Activated T-cell treated with anti-CD3 and anti-CD28 coated beads for 24 hours (primary cell): ENCODE data around the gene FBLL1.
"Not testable (repeated sequence)": the region's sequence is repeated elsewhere in the genome, so short reads cannot be mapped to it uniquely, and the experiment has no call there.

Experiments
- DNase-seq: peaks from one replicate; pipeline ENCODE4 v3.0.0-alpha.2; 2020; ENCODE audit warnings: low read depth

FBLL1 gene

DNA sequence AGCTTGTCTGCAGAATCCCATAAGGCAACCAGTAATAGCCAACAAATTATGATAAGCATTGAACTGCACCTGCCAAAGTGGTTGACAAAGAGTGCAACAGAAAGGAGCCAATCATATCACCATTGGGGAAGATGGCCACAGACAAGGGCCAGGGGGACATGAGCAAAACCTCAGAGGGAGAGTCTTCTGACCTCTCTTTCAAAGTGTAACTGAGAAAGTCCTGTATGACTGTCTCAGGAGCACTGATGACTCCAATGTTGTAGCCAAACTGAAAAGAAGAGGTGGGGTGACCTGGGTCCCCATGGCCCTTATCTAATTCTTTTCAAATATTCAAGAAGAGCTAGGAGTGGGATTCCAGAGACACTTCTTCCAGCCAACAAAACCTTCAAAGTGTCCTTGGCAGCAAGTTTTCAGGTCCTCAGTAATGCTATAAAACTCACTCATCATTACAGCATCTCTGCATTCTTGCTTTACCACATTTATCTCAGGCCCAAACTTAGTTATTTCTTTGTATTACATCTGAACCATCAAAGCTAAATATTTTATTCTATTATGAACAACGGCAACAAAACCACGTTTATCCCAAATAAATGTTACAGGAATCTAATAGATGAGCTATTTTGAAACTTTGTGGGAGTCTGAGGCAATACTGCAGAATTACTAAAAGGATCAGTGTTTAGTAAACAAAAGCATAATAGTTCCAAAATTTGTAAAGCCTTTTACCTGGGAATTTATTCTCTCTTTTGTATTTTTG, 24.4 kb downstream of the FBLL1 start:
- no peak for DNase-seq

DNA sequence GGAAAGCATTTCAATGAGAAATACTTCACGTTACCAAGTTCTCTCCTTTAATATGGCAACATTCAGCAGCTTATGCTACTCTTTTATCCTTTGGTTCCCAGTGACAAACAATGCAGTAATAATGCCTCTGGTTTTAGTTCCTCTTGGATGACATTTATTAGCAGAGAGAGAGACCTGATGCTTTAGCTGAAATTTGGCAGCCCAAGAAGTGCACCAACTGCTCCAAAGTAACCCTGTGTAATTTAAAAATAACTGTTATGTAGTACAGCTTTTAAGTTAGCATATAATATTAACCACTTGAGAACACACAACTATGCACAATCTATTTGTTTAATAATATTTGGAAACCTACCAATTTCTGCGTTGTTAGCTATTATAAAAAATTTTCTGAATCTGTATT, 28.3 kb downstream of the FBLL1 start:
- no peak for DNase-seq

DNA sequence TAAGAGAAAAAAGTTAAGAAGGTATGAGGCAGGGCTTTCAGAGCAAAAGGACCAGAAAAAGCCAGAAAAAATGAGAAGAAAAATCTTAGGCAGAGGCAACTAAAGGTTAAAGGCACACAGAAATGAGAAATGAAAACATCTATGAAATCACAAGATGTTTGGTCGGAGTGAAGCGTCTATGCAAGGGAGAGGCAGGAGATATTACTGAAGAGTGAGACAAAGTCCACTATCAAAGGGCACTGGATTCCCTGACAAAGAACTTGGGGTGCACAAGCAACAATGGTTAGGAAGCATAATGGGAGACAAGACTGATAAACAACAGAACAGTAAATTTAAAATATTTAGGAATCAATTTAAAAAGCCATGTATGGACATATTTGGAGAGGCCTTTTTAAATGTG, 33.2 kb downstream of the FBLL1 start:
- no peak for DNase-seq

DNA sequence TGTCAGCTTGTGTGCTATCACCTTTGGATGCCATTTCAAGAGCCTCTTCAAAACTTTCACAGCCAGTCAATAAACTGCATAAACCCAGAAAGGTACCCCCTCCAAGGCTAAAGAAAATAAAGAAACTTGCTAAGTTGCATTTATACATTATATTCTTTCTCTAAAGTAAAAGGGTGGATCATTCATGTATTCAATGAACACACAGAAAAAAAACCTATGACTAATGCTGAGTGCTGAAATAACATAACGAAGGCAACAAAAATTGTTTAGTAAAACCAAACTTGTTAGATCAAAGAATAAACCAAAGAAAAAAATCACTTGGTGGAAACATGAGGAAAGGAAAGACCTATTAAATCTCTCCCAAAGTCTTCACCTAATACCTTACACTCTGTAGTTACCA, 34.9 kb downstream of the FBLL1 start:
- DNase-seq, result no peak

DNA sequence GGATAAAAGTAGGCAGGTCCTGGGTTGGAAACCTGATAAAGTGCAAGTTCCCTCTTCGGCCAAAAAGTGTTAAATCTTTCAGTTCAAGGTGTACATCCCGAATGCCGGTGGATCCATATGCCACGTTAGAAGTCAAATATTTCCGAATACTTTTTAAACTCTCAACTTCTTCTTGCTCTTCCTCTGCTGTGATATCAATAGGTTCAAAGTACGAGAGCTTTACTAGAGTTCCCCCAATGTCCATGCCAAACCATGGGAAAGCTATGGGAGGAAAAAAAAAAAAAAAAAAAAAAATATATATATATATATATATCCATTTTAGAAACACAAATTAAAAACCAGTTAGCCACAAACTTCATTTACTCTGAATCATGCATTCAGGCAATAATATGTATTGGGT, 39.6 kb downstream of the FBLL1 start:
- DNase-seq, result no peak

DNA sequence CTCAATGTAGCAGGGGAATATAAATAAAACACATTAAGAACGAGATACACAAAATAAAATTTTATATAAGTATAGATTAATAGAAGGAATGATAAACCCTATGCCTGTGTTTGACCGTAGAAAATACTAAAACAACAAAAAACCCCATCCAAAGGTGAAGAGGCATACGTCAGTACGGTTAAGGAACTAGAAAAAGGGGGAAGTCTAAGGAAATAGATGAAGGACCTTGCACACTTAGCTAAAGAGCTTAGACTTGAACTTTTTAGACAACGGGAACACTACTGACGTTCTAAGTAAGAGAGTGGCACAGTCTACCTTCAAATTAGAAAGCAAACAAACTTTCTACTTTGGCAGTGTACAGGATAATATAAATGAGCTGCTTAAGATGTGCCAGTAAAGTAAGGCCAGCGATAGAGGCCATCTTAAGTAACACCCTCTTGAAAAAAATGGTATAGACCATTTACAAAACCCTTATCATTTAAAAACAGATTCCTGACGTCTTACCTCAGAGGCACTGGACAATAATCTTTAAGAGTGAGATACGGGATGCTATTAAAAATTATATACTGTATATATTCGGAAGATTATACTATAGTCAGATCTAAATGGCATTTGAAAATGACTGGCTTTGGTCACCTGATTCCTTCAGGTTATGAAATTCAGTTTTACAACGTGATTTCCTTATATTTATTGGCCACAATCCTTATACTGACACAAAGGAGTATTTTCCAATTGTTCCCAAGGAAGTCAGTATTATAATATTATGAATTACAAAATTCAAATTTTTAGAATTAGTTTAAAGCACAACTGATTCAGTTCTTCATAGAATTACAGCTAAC, 41.6 kb downstream of the FBLL1 start:
- no peak for DNase-seq

DNA sequence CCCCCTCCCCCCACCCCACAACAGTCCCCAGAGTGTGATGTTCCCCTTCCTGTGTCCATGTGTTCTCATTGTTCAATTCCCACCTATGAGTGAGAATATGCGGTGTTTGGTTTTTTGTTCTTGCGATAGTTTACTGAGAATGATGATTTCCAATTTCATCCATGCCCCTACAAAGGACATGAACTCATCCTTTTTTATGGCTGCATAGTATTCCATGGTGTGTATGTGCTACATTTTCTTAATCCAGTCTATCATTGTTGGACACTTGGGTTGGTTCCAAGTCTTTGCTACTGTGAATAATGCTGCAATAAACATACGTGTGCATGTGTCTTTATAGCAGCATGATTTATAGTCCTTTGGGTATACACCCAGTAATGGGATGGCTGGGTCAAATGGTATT, 44.6 kb downstream of the FBLL1 start:
- not testable (repeated sequence) for DNase-seq

DNA sequence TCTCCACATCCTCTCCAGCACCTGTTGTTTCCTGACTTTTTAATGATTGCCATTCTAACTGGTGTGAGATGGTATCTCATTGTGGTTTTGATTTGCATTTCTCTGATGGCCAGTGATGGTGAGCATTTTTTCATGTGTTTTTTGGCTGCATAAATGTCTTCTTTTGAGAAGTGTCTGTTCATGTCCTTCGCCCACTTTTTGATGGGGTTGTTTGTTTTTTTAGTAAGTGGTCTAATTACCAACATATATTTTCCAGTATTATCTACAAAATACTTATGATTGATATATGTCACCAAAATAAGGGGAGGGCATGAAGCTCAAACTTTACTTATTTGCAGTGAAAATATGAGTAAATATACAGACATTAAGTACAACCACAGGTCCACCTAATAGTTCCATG, 45.1 kb downstream of the FBLL1 start:
- DNase-seq, result not testable (repeated sequence)

DNA sequence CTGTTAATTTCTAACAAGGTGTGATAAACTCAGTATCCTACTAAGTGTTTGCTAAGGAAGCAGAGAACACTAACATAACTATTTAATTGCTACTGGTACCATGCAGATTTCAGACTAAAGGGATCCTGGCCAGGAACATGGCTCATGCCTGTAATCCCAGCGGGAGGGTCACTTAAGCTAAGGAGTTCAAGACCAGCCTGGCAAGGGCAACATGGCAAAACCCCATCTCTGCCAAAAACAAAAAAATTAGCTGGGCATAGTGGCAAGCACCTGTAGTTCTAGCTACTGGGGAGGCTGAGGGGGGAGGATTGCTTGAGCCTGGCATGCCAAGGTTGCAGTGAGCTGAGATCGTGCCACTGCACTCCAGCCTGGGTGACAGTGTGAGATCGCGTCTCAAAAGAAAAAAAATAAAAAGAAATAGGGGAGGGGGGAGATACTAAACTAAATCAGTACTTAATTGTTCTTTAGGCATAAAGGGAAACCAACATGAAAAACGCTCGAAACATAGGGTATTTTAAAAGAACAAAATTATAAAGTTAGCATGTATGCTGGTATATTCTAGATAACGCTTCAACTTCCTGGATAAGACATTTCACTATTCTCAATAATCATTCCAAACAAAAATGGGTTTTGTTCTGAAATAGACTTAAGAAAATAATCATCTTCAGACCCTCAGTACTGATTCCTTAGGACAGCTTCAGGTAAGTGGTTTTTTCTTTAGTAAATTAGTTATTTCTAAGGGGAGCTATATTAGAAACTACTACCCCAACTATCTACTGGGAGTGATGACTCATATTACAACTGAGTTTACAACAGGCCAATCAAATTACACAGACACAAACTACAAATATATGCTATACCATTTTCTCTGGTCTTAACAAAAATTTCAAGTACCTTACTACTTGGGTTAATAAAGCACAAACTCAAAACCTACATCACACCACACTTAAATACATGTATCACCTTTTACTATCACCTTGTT, 46.6 kb downstream of the FBLL1 start:
- DNase-seq, result no peak

DNA sequence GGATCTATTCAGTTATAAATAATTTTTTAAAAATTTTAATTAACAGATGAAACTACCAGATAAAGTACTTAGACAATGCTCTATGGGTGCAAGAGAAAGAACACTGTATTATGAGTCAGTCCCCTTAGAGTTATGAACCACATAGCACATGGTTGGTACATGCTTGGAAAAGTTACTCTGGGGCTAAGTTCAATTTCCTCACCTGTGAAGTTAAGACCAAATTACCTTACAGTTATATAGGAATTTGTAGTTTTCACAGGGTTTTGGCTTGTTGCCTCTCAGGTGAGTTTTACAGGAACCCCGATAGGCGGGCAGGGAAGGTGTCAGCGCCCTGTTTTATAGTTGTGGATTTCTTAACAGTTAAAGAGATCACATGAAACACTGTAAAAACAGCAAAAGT, 48.9 kb downstream of the FBLL1 start:
- no peak for DNase-seq

DNA sequence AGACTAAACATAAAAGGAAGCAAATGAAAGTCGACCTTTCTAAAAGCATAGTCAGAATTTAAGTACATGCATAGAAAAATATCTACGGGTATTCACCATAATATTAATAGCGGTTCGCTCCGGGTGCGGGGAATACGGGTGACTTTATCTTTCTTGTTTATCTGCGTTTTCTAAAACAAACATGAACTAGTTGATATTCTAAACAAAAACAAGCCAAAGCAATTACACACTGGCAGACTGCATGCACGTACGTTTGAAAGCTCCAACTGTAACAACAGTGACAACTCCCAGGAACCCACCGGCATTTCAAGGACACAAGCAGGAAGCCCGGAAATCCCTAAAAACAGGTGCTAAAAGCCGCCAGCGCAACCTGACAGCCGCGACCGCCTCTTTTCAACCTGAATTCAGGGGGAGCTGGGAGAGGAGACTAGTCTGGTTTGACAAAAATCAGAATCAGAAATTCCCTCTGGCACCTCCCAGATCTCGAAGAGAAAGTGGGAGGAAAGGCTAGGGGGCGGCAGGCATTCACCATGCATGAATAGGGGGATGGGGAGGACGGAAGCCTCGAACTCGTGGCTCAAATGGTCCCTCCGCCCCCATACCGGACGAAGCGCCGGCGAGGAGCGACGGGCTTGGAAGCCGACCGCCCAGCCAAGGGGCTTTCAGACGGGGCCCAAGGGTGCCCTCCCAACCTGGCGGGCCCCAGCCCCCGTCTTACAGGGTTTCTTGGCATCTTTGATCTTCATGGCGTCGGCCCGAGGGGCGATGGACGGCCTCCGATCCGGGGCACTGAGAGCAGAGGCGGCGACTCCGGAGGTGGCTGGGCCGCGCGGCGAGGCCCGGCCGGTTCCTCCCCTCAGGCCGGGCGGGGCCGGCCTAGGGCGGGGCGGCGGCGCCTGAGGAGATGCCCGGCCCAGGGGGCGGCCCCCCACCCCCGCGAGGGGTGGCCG, 49.7 kb downstream of the FBLL1 start, which contains the start of gene PANK3:
Gene PANK3, minus strand, starts transcription at position 831 of the 950 bp plus-strand sequence. Its CDS starts 85 bp downstream, at position 746.
- DNase-seq, result peak; percentile 4

DNA sequence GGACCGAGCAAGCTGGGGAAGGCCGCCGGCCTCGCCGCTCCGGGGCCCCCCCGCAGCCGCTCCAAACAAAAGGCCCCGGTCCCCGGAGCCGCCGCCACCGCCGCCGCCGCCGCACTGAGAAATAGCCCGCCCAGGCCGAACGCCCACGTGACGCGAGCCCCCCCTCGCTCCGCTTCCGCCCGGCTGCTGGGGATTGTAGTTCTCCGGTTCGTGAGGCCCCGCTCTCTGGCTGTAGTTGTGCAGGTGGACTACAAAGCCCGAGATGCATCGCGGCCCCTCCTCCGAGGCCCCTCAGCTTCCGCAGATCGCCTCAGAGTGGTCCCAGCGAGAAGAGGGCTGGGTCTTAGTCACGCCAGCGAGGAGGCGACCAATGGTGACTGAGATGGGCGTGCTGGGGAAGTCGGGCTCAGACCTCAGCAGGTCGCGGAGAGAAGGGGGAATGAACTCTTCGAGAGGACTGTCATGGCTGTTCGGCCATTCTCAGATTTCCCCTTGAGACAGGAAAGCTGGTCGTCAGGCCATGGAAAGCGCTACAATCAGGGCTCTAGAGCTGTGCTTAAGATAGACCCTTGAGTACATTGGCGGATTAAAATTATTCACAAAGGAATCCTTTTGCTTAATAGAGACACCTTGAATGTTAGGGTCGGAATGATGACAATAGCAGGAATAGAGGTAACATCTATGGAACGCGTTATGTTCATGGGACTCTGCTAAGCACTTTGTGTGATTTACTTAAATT, 50.6 kb downstream of the FBLL1 start:
- DNase-seq, result peak; percentile 96

DNA sequence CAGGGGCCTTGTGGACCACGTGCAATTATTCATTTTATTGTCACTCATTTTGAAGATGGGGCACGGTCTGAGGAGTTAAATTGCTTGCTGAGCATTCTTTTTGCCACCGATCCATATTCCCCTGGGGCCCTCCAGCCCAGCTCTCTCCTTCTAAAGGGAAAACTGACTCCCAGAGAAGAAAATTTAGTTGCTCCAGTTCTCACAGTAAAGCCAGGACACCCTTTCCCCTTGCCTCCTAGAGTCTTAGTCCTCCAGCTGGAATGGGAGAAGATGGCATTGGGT, 51.1 kb downstream of the FBLL1 start:
- DNase-seq, result no peak
